Esophagus squamous epithelium (tissue), 4 donors: ENCODE results near the gene FAM135A.

Experiments
- POLR2A ChIP-seq, 4 donors: fragments of 450-650 bp; IDR thresholded peaks; one replicate each; pipeline ENCODE4 v1.6.1; 2017; ENCODE audit warnings: antibody characterized with exemption in 4 of 4, mild to moderate bottlenecking in 4 of 4, moderate library complexity in 3 of 4
- TF ChIP-seq, protein P1 (sequence below), 6 experiments: fragments of 450-650 bp in 4 of 6; fragments of 200-600 bp in 2 of 6; sonication (generic) in 2 of 6; IDR thresholded peaks; one replicate each; pipeline ENCODE4 v1.5.1; 2016 to 2019; ENCODE audit warnings: antibody characterized with exemption in 6 of 6, mild to moderate bottlenecking in 4 of 6, moderate library complexity in 4 of 6

DNA sequence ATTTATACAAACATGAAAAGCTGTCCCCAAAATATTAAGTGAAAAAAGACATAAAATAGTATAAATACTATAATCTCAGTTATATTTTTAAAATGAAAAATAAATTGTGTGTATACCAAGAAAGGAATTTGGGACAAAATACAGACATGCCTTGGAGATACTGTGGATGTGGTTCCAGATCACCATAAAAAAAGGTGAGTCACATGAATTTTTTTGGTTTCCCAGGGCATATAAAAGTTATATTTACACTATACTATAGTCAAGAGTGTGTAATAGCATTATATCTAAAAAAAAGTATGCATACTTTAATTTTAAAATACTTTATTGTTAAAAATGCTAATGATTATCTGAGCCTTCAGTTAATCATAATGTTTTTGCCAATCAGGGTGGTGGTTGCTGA lies 136.0 kb downstream of the FAM135A start:
- TF ChIP-seq, protein P1, sequence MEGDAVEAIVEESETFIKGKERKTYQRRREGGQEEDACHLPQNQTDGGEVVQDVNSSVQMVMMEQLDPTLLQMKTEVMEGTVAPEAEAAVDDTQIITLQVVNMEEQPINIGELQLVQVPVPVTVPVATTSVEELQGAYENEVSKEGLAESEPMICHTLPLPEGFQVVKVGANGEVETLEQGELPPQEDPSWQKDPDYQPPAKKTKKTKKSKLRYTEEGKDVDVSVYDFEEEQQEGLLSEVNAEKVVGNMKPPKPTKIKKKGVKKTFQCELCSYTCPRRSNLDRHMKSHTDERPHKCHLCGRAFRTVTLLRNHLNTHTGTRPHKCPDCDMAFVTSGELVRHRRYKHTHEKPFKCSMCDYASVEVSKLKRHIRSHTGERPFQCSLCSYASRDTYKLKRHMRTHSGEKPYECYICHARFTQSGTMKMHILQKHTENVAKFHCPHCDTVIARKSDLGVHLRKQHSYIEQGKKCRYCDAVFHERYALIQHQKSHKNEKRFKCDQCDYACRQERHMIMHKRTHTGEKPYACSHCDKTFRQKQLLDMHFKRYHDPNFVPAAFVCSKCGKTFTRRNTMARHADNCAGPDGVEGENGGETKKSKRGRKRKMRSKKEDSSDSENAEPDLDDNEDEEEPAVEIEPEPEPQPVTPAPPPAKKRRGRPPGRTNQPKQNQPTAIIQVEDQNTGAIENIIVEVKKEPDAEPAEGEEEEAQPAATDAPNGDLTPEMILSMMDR (IDR thresholded peaks at IDR 0.05), result no peak
- no peak for TF ChIP-seq POLR2A (IDR thresholded peaks at IDR 0.05)
